HepG2 (cell line): ENCODE data around the gene IQCE. TPM values are rescaled to one million over a fixed set of nuclear protein-coding genes. Genes with fewer than 3 reads are reported as not detected.

Source experiments
- ZNF33B ChIP-seq: sonication (generic); formaldehyde crosslinking; IDR thresholded peaks from 2 replicates; pipeline ENCODE4 v1.5.1; 2020; ENCODE audit warnings: mild to moderate bottlenecking, missing genetic modification reagents
- ZNF484 ChIP-seq: sonication (generic); formaldehyde crosslinking; IDR thresholded peaks from 2 replicates; pipeline ENCODE4 v1.5.1; 2020; ENCODE audit warnings: mild to moderate bottlenecking, low read depth, missing genetic modification reagents, borderline replicate concordance
- polyA plus RNA-seq, 8 experiments: library from polyadenylated mRNA; depleted of rRNA in 3 of 8; stranded (reverse) in 7 of 8; unstranded in 1 of 8; fragments of >200 nt; fragmentation: Illumina TruSeq in 4 of 8; extraction: Trizol in 4 of 8; gene quantifications; 2 replicates each; pipeline versions ENCODE4 v1.2.1 to v1.2.3, GENCODE V29; 2011 to 2016; ENCODE audit warnings: low read depth in 4 of 8, missing spikeins in 1 of 8, mixed read lengths in 1 of 8; ENCODE audit not compliant: insufficient read depth in 1 of 8
- total RNA-seq, 5 experiments: library from RNA; depleted of rRNA; stranded (reverse); fragments of >200 nt; fragmentation: Illumina TruSeq; extraction: Trizol; gene quantifications; 2 replicates each; pipeline ENCODE4 v1.2.3, GENCODE V29; 2016; ENCODE audit warnings: low read depth in 1 of 5
- TF ChIP-seq, protein P1 (sequence below): sonication (generic); formaldehyde crosslinking; IDR thresholded peaks from 2 replicates; pipeline ENCODE4 v1.5.1; 2020; ENCODE audit warnings: mild to moderate bottlenecking, missing genetic modification reagents, borderline replicate concordance
- TF ChIP-seq, protein P2 (sequence below): sonication (generic); formaldehyde crosslinking; IDR thresholded peaks from 2 replicates; pipeline ENCODE4 v1.5.0; 2020; ENCODE audit warnings: mild to moderate bottlenecking, missing genetic modification reagents

The IQCE gene
- total and polyA plus RNA-seq, 2 of the 13 experiments (the other 11 are each of a cell fraction or from before 2014, with no cell fraction given): 1.5 to 2.5 TPM

DNA sequence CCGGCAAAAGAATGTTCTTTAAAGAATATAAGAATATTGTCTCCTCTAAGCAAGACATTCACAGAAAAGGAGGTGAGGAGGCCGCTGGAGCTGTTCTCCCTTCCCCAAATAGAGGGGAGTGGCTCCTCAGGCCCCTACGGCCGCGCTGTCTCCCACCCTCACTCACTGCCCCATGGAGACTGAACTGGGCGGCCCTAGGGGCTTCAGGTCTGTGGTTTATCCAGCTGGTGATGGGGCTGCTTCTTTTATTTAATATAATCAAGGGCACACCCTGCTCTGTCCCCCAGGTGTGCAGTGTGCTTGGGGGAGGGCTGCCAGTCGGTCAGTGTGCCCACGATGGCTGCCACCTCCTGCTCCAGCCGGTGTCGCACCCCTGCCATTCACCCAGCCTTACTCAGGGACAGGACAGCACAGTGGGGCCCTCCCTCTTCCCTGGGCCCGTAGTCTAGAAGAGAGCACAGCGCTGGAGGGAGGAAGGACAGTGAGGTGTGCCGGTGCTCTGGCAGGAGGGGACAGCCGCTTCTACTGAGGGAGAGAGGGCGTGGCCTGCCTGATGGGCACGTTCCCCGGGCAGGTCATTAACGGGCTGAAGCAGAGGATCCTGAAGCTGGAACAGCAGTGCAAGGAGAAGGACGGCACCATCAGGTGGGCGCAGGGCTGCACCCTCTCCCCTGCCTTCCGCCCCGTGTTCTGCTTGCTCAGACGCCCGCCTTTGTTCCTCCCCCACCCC lies 23.4 kb downstream of the IQCE start (continued):
- TF ChIP-seq, protein P1, sequence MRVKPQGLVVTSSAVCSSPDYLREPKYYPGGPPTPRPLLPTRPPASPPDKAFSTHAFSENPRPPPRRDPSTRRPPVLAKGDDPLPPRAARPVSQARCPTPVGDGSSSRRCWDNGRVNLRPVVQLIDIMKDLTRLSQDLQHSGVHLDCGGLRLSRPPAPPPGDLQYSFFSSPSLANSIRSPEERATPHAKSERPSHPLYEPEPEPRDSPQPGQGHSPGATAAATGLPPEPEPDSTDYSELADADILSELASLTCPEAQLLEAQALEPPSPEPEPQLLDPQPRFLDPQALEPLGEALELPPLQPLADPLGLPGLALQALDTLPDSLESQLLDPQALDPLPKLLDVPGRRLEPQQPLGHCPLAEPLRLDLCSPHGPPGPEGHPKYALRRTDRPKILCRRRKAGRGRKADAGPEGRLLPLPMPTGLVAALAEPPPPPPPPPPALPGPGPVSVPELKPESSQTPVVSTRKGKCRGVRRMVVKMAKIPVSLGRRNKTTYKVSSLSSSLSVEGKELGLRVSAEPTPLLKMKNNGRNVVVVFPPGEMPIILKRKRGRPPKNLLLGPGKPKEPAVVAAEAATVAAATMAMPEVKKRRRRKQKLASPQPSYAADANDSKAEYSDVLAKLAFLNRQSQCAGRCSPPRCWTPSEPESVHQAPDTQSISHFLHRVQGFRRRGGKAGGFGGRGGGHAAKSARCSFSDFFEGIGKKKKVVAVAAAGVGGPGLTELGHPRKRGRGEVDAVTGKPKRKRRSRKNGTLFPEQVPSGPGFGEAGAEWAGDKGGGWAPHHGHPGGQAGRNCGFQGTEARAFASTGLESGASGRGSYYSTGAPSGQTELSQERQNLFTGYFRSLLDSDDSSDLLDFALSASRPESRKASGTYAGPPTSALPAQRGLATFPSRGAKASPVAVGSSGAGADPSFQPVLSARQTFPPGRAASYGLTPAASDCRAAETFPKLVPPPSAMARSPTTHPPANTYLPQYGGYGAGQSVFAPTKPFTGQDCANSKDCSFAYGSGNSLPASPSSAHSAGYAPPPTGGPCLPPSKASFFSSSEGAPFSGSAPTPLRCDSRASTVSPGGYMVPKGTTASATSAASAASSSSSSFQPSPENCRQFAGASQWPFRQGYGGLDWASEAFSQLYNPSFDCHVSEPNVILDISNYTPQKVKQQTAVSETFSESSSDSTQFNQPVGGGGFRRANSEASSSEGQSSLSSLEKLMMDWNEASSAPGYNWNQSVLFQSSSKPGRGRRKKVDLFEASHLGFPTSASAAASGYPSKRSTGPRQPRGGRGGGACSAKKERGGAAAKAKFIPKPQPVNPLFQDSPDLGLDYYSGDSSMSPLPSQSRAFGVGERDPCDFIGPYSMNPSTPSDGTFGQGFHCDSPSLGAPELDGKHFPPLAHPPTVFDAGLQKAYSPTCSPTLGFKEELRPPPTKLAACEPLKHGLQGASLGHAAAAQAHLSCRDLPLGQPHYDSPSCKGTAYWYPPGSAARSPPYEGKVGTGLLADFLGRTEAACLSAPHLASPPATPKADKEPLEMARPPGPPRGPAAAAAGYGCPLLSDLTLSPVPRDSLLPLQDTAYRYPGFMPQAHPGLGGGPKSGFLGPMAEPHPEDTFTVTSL: no peak
- TF ChIP-seq ZNF484 (CRISPR knock-in tag) (no peak), ZNF33B (no peak)
- TF ChIP-seq, protein P2, sequence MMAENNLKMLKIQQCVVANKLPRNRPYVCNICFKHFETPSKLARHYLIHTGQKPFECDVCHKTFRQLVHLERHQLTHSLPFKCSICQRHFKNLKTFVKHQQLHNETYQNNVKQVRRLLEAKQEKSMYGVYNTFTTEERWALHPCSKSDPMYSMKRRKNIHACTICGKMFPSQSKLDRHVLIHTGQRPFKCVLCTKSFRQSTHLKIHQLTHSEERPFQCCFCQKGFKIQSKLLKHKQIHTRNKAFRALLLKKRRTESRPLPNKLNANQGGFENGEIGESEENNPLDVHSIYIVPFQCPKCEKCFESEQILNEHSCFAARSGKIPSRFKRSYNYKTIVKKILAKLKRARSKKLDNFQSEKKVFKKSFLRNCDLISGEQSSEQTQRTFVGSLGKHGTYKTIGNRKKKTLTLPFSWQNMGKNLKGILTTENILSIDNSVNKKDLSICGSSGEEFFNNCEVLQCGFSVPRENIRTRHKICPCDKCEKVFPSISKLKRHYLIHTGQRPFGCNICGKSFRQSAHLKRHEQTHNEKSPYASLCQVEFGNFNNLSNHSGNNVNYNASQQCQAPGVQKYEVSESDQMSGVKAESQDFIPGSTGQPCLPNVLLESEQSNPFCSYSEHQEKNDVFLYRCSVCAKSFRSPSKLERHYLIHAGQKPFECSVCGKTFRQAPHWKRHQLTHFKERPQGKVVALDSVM (CRISPR knock-in tag): no peak
